ENCODE results near the gene ST6GALNAC3. TPM values are rescaled to one million over a fixed set of nuclear protein-coding genes. Genes with fewer than 3 reads are reported as not detected.
"Not testable (repeated sequence)": the region's sequence is repeated elsewhere in the genome, so short reads cannot be mapped to it uniquely, and the experiment has no call there.

The ST6GALNAC3 gene
- total RNA-seq, 2 donors from 2014 or later: 10.5 to 13.3 TPM

GRCh38 chr1:76607717-76608116 is 533.2 kb downstream of the ST6GALNAC3 start:
- intact Hi-C loops (cut with DNase I, micrococcal nuclease): no loop called here
- DNase-seq (peak; percentile 75 to 79), ATAC-seq (peak; percentile 99)

GRCh38 chr1:76611770-76612445 is 537.4 kb downstream of the ST6GALNAC3 start:
- intact Hi-C loops (cut with DNase I, micrococcal nuclease): no loop called here
- DNase-seq: no peak
- no peak for ATAC-seq

- intact Hi-C loops (cut with DNase I, micrococcal nuclease): no loop called here
- DNase-seq: no peak
- no peak for ATAC-seq
Observed at GRCh38 chr1:76613886-76614285, 539.3 kb downstream of the ST6GALNAC3 start.

GRCh38 chr1:76615253-76616035 is 540.9 kb downstream of the ST6GALNAC3 start:
- DNase-seq: no peak
- ATAC-seq: no peak
- intact Hi-C loops (cut with DNase I, micrococcal nuclease): no loop called here

GRCh38 chr1:76620371-76620770 is 545.8 kb downstream of the ST6GALNAC3 start:
- intact Hi-C loops (cut with DNase I, micrococcal nuclease): no loop called here
- ATAC-seq: no peak
- DNase-seq: no peak

- ATAC-seq: no peak
- intact Hi-C loops (cut with DNase I, micrococcal nuclease): no loop called here
- DNase-seq: no peak
Observed at GRCh38 chr1:76622774-76623528, 548.4 kb downstream of the ST6GALNAC3 start.

GRCh38 chr1:76625886-76626678 is 551.5 kb downstream of the ST6GALNAC3 start:
- DNase-seq: no peak
- intact Hi-C loops (cut with DNase I, micrococcal nuclease): no loop called here
- ATAC-seq: no peak

GRCh38 chr1:76627498-76627897 is 553.0 kb downstream of the ST6GALNAC3 start:
- intact Hi-C loops (cut with DNase I, micrococcal nuclease): no loop called here
- no peak for DNase-seq
- no peak for ATAC-seq

GRCh38 chr1:76627901-76628300 is 553.4 kb downstream of the ST6GALNAC3 start:
- ATAC-seq: no peak
- no peak for DNase-seq
- intact Hi-C loops (cut with DNase I, micrococcal nuclease): no loop called here

- DNase-seq (no peak), ATAC-seq (no peak)
- intact Hi-C loops (cut with DNase I, micrococcal nuclease): no loop called here
Observed at GRCh38 chr1:76632136-76632535, 557.6 kb downstream of the ST6GALNAC3 start.

- ATAC-seq (no peak), DNase-seq (no peak)
- intact Hi-C loops (cut with DNase I, micrococcal nuclease): no loop called here
Observed at GRCh38 chr1:76635784-76636183, 561.2 kb downstream of the ST6GALNAC3 start.

- ATAC-seq: no peak
- DNase-seq: no peak
- intact Hi-C loops (cut with DNase I, micrococcal nuclease): no loop called here
Observed at GRCh38 chr1:76639181-76639580, 564.6 kb downstream of the ST6GALNAC3 start.

- intact Hi-C loops (cut with DNase I, micrococcal nuclease): no loop called here
- ATAC-seq (no peak), DNase-seq (no peak)
Observed at GRCh38 chr1:76640092-76640491, 565.5 kb downstream of the ST6GALNAC3 start.

GRCh38 chr1:76640723-76641122 is 566.2 kb downstream of the ST6GALNAC3 start:
- ATAC-seq: no peak
- no peak for DNase-seq
- intact Hi-C loops (cut with DNase I, micrococcal nuclease): no loop called here

- intact Hi-C loops (cut with DNase I, micrococcal nuclease): no loop called here
- DNase-seq (no peak), ATAC-seq (no peak)
Observed at GRCh38 chr1:76644139-76644538, 569.6 kb downstream of the ST6GALNAC3 start.

- DNase-seq; intact Hi-C loops (cut with DNase I, micrococcal nuclease); ATAC-seq: not testable (repeated sequence)
Observed at GRCh38 chr1:76652860-76653259, 578.3 kb downstream of the ST6GALNAC3 start.

GRCh38 chr1:76657623-76658022 is 583.1 kb downstream of the ST6GALNAC3 start:
- intact Hi-C loops (cut with DNase I, micrococcal nuclease): no loop called here
- peak; percentile 98 for ATAC-seq
- DNase-seq: peak; percentile 9 to 31

- intact Hi-C loops (cut with DNase I, micrococcal nuclease): no loop called here
Observed at GRCh38 chr1:76659171-76659940, 584.8 kb downstream of the ST6GALNAC3 start.

More at GRCh38 chr1:76659171-76659940, 584.8 kb downstream of the ST6GALNAC3 start:
- no peak for DNase-seq
- no peak for ATAC-seq
